HG02763 (cell line): ENCODE data around the gene CSRNP3.

Experiments
- ATAC-seq: cut with Tn5 transposase; IDR thresholded peaks from one replicate; pipeline ENCODE4 v1.9.1; 2021; ENCODE audit warnings: mild to moderate bottlenecking, moderate library complexity; ENCODE audit not compliant: unreplicated experiment

CSRNP3 gene

GRCh38 chr2:165467921-165468320, 1.6 kb upstream of the CSRNP3 start:
- no peak for ATAC-seq

GRCh38 chr2:165470361-165470760, 863 bp downstream of the CSRNP3 start:
- ATAC-seq: no peak

GRCh38 chr2:165471349-165471950, 2.0 kb downstream of the CSRNP3 start:
- ATAC-seq: no peak

- ATAC-seq: no peak
Observed at GRCh38 chr2:165472922-165473321, 3.4 kb downstream of the CSRNP3 start.

GRCh38 chr2:165474619-165475276, 5.2 kb downstream of the CSRNP3 start:
- no peak for ATAC-seq

GRCh38 chr2:165475277-165476004, 5.9 kb downstream of the CSRNP3 start:
- no peak for ATAC-seq

GRCh38 chr2:165479856-165480255, 10.4 kb downstream of the CSRNP3 start:
- no peak for ATAC-seq

- no peak for ATAC-seq
Observed at GRCh38 chr2:165494573-165494972, 25.1 kb downstream of the CSRNP3 start.

- no peak for ATAC-seq
Observed at GRCh38 chr2:165497659-165498317, 28.3 kb downstream of the CSRNP3 start.

GRCh38 chr2:165499131-165499530, 29.6 kb downstream of the CSRNP3 start:
- no peak for ATAC-seq

GRCh38 chr2:165500001-165500400, 30.5 kb downstream of the CSRNP3 start:
- no peak for ATAC-seq

GRCh38 chr2:165500816-165501215, 31.3 kb downstream of the CSRNP3 start:
- no peak for ATAC-seq

GRCh38 chr2:165505514-165505913, 36.0 kb downstream of the CSRNP3 start:
- ATAC-seq: no peak

- no peak for ATAC-seq
Observed at GRCh38 chr2:165508927-165509326, 39.4 kb downstream of the CSRNP3 start.

- no peak for ATAC-seq
Observed at GRCh38 chr2:165513479-165513878, 44.0 kb downstream of the CSRNP3 start.

GRCh38 chr2:165518611-165519010, 49.1 kb downstream of the CSRNP3 start:
- ATAC-seq: no peak

GRCh38 chr2:165522719-165523118, 53.2 kb downstream of the CSRNP3 start:
- ATAC-seq: no peak

- no peak for ATAC-seq
Observed at GRCh38 chr2:165524720-165525119, 55.2 kb downstream of the CSRNP3 start.

- no peak for ATAC-seq
Observed at GRCh38 chr2:165528691-165529090, 59.2 kb downstream of the CSRNP3 start.

GRCh38 chr2:165529130-165529529, 59.6 kb downstream of the CSRNP3 start:
- no peak for ATAC-seq

GRCh38 chr2:165533331-165533730, 63.8 kb downstream of the CSRNP3 start:
- ATAC-seq: no peak

- ATAC-seq: no peak
Observed at GRCh38 chr2:165535471-165535870, 66.0 kb downstream of the CSRNP3 start.
